Neural progenitor cell (in vitro differentiated cells): Measurements from ENCODE around the gene PPM1L. TPM values are rescaled to one million over a fixed set of nuclear protein-coding genes. Genes with fewer than 3 reads are reported as not detected.

Experiments
- DNase-seq: peaks from one replicate; pipeline ENCODE4 v3.0.0-alpha.2; 2016; ENCODE audit warnings: low spot score
- H2AFZ ChIP-seq: fragments of 200-600 bp; sonication (generic); replicated peaks from 2 replicates; pipeline ENCODE4 v1.6.1; 2016; ENCODE audit warnings: antibody characterized with exemption
- H3F3A ChIP-seq: fragments of 200-600 bp; sonication (generic); 2 replicates; pipeline ENCODE4 v1.6.1; 2016; ENCODE audit warnings: antibody characterized with exemption, low read depth
- H3K27ac ChIP-seq: fragments of 200-600 bp; sonication (generic); 2 replicates; pipeline ENCODE4 v1.5.1; 2016; ENCODE audit warnings: mild to moderate bottlenecking
- H3K27me3 ChIP-seq: fragments of 200-600 bp; sonication (generic); 2 replicates; pipeline ENCODE4 v1.6.1; 2016; ENCODE audit warnings: mild to moderate bottlenecking, moderate library complexity
- H3K36me3 ChIP-seq: fragments of 200-600 bp; sonication (generic); 2 replicates; pipeline ENCODE4 v1.5.1; 2016
- H3K4me1 ChIP-seq: fragments of 200-600 bp; sonication (generic); 2 replicates; pipeline ENCODE4 v1.6.1; 2016; ENCODE audit warnings: mixed run types
- H3K4me2 ChIP-seq: fragments of 200-600 bp; sonication (generic); 2 replicates; pipeline ENCODE4 v1.6.1; 2016
- H3K4me3 ChIP-seq: fragments of 200-600 bp; sonication (generic); 2 replicates; pipeline ENCODE4 v1.5.1; 2016
- H3K79me2 ChIP-seq: fragments of 200-600 bp; sonication (generic); 2 replicates; pipeline ENCODE4 v1.6.1; 2016; ENCODE audit warnings: low read depth
- H3K9ac ChIP-seq: fragments of 200-600 bp; sonication (generic); 2 replicates; pipeline ENCODE4 v1.6.1; 2016
- H3K9me3 ChIP-seq: fragments of 200-600 bp; sonication (generic); 2 replicates; pipeline ENCODE4 v1.5.1; 2016; ENCODE audit warnings: low read depth
- H4K20me1 ChIP-seq: fragments of 200-600 bp; sonication (generic); 2 replicates; pipeline ENCODE4 v1.6.1; 2016; ENCODE audit warnings: low read depth
- H3K27ac Mint-ChIP-seq: 3 replicates; pipeline ENCODE4 v1.8.0; 2021; ENCODE audit warnings: mixed read lengths
- H3K27me3 Mint-ChIP-seq: 2 replicates; pipeline ENCODE4 v1.8.0; 2022; ENCODE audit warnings: low read depth, mild to moderate bottlenecking, inconsistent platforms, moderate library complexity, mixed read lengths; ENCODE audit not compliant: insufficient read depth
- H3K36me3 Mint-ChIP-seq: 3 replicates; pipeline ENCODE4 v1.8.0; 2021; ENCODE audit warnings: mixed read lengths
- H3K4me1 Mint-ChIP-seq: 3 replicates; pipeline ENCODE4 v1.8.0; 2021; ENCODE audit warnings: mixed read lengths
- H3K4me3 Mint-ChIP-seq: 3 replicates; pipeline ENCODE4 v1.8.0; 2021; ENCODE audit warnings: mild to moderate bottlenecking, moderate library complexity, mixed read lengths
- H3K9me3 Mint-ChIP-seq: 3 replicates; pipeline ENCODE4 v1.8.0; 2020; ENCODE audit warnings: mixed read lengths
- CTCF ChIP-seq: fragments of 200-600 bp; sonication (generic); IDR thresholded peaks from 2 replicates; pipeline ENCODE4 v1.5.1; 2017; ENCODE audit warnings: antibody characterized with exemption, mild to moderate bottlenecking
- EZH2 ChIP-seq: fragments of 200-600 bp; sonication (generic); IDR thresholded peaks from 2 replicates; pipeline ENCODE4 v1.6.1; 2017; ENCODE audit warnings: antibody characterized with exemption, mild to moderate bottlenecking, moderate library complexity
- EZH2phosphoT487 ChIP-seq: fragments of 200-600 bp; sonication (generic); IDR thresholded peaks from 2 replicates; pipeline ENCODE4 v1.6.1; 2017; ENCODE audit warnings: antibody characterized with exemption
- total RNA-seq: library from RNA; depleted of rRNA; stranded (reverse); fragments of >200 nt; gene quantifications from 2 replicates; pipeline ENCODE4 v1.2.3, GENCODE V29; 2015; ENCODE audit warnings: low replicate concordance

PPM1L gene
- total RNA-seq, 1 donor from 2014 or later = 16.5 TPM

GRCh38 chr3:160924776-160925175 is 168.7 kb downstream of the PPM1L start:
- Histone ChIP-seq H4K20me1 (peaks cover 10% of the 10 kb centered on the region), H3K79me2 (no peaks in the 10 kb centered on the region), H3F3A (no peaks in the 10 kb centered on the region), H3K27ac (no peak overlapping the region), H3K4me3 (no peak overlapping the region), H3K36me3 (no peaks in the 10 kb centered on the region), H3K9ac (no peak overlapping the region), H3K27me3 (no peaks in the 10 kb centered on the region), H3K4me2 (no peak overlapping the region), H2AFZ (no peak overlapping the region), H3K9me3 (no peaks in the 10 kb centered on the region), H3K4me1 (peaks cover 15% of the 10 kb centered on the region)
- DNase-seq = no peak
- Mint-ChIP-seq H3K27ac (no peak overlapping the region), H3K4me1 (peaks cover 24% of the 10 kb centered on the region), H3K9me3 (no peaks in the 10 kb centered on the region), H3K27me3 (peaks cover under 1% of the 10 kb centered on the region), H3K4me3 (no peak overlapping the region), H3K36me3 (no peaks in the 10 kb centered on the region)
- TF ChIP-seq EZH2phosphoT487 = no peak
- no peak for TF ChIP-seq CTCF
- no peak for TF ChIP-seq EZH2

- Mint-ChIP-seq H3K4me3 (no peak overlapping the region), H3K9me3 (no peaks in the 10 kb centered on the region), H3K4me1 (peaks cover 15% of the 10 kb centered on the region), H3K27ac (no peak overlapping the region), H3K36me3 (no peaks in the 10 kb centered on the region), H3K27me3 (peaks cover 5% of the 10 kb centered on the region)
- Histone ChIP-seq H2AFZ (no peak overlapping the region), H3K9ac (no peak overlapping the region), H3K9me3 (no peaks in the 10 kb centered on the region), H3K27ac (no peak overlapping the region), H3K4me1 (peaks cover 3% of the 10 kb centered on the region), H3F3A (no peaks in the 10 kb centered on the region), H4K20me1 (no peaks in the 10 kb centered on the region), H3K4me2 (no peak overlapping the region), H3K79me2 (no peaks in the 10 kb centered on the region), H3K4me3 (no peak overlapping the region), H3K27me3 (no peaks in the 10 kb centered on the region), H3K36me3 (no peaks in the 10 kb centered on the region)
- TF ChIP-seq EZH2phosphoT487 (no peak), EZH2 (no peak), CTCF (no peak)
- DNase-seq = no peak
Measured at GRCh38 chr3:160927620-160928019, 171.6 kb downstream of the PPM1L start.

- Histone ChIP-seq H3K9ac (no peak overlapping the region), H4K20me1 (no peaks in the 10 kb centered on the region), H3K4me2 (no peak overlapping the region), H3K79me2 (no peaks in the 10 kb centered on the region), H3F3A (no peaks in the 10 kb centered on the region), H3K27me3 (no peaks in the 10 kb centered on the region), H3K9me3 (no peaks in the 10 kb centered on the region), H3K4me3 (no peak overlapping the region), H3K36me3 (no peaks in the 10 kb centered on the region), H3K4me1 (peaks cover 3% of the 10 kb centered on the region), H3K27ac (no peak overlapping the region), H2AFZ (no peak overlapping the region)
- no peaks in the 10 kb centered on the region for H3K9me3 Mint-ChIP-seq
- TF ChIP-seq CTCF (peak; percentile 19), EZH2phosphoT487 (no peak), EZH2 (no peak)
- H3K4me1 Mint-ChIP-seq = peaks cover 15% of the 10 kb centered on the region
- DNase-seq = no peak
- H3K4me3 Mint-ChIP-seq = no peak overlapping the region
- peaks cover 5% of the 10 kb centered on the region for H3K27me3 Mint-ChIP-seq
- H3K27ac Mint-ChIP-seq = no peak overlapping the region
- H3K36me3 Mint-ChIP-seq = no peaks in the 10 kb centered on the region
Measured at GRCh38 chr3:160928183-160928726, 172.2 kb downstream of the PPM1L start.
